ENCODE results near the gene OR4F6.
"Not testable (repeated sequence)": the region's sequence is repeated elsewhere in the genome, so short reads cannot be mapped to it uniquely, and the experiment has no call there.

- not testable (repeated sequence) for TF ChIP-seq POLR2AphosphoS5 (IDR thresholded peaks at IDR 0.05; ENCODE audit: low read depth, low read length); POLR2A (IDR thresholded peaks at IDR 0.05; ENCODE audit: low read depth, low read length); TAF1 (IDR thresholded peaks at IDR 0.05; ENCODE audit: low read depth, low read length); SPI1 (IDR thresholded peaks at IDR 0.05; ENCODE audit: low read depth, low read length); PAX5 (IDR thresholded peaks at IDR 0.05; ENCODE audit: insufficient read depth, low read length, severe bottlenecking)
These were observed 24.7 kb upstream of the OR4F6 start for GRCh38 chr15:101778576-101778975.
